Activated naive CD8-positive, alpha-beta T cell treated with anti-CD3 and anti-CD28 coated beads, Interleukin-2, amount 50 U/mL, for 16 hours (primary cell): ENCODE measurements around the gene CCL20.

ENCODE experiments used
- DNase-seq: peaks from one replicate; pipeline ENCODE4 v3.0.0-alpha.2; 2020; ENCODE audit warnings: low read depth, low spot score

The CCL20 gene

GRCh38 chr2:227802882-227803281, 10.8 kb upstream of the CCL20 start:
- DNase-seq, result no peak

- DNase-seq, result no peak
Measured at GRCh38 chr2:227804975-227805374, 8.7 kb upstream of the CCL20 start.

- no peak for DNase-seq
Measured at GRCh38 chr2:227805578-227805977, 8.1 kb upstream of the CCL20 start.

- DNase-seq, result no peak
Measured at GRCh38 chr2:227808936-227809335, 4.7 kb upstream of the CCL20 start.

GRCh38 chr2:227812001-227812400, 1.6 kb upstream of the CCL20 start:
- no peak for DNase-seq

- no peak for DNase-seq
Measured at GRCh38 chr2:227813229-227813561, 447 bp upstream of the CCL20 start.

GRCh38 chr2:227815066-227815465, 1.4 kb downstream of the CCL20 start:
- DNase-seq, result no peak

GRCh38 chr2:227816507-227817294, 3.1 kb downstream of the CCL20 start:
- no peak for DNase-seq

GRCh38 chr2:227817336-227817735, 3.7 kb downstream of the CCL20 start:
- no peak for DNase-seq

- no peak for DNase-seq
Measured at GRCh38 chr2:227817850-227818674, 4.4 kb downstream of the CCL20 start.

- no peak for DNase-seq
Measured at GRCh38 chr2:227818675-227819397, 5.2 kb downstream of the CCL20 start.

GRCh38 chr2:227819398-227819697, 5.7 kb downstream of the CCL20 start:
- DNase-seq, result no peak

GRCh38 chr2:227821043-227821942, 7.7 kb downstream of the CCL20 start:
- DNase-seq, result no peak

- no peak for DNase-seq
Measured at GRCh38 chr2:227822416-227823003, 8.9 kb downstream of the CCL20 start.

- DNase-seq, result no peak
Measured at GRCh38 chr2:227823922-227824321, 10.3 kb downstream of the CCL20 start.

- no peak for DNase-seq
Measured at GRCh38 chr2:227824711-227825110, 11.1 kb downstream of the CCL20 start.

GRCh38 chr2:227826019-227826521, 12.4 kb downstream of the CCL20 start:
- no peak for DNase-seq

GRCh38 chr2:227826563-227826962, 12.9 kb downstream of the CCL20 start:
- no peak for DNase-seq

GRCh38 chr2:227827143-227827542, 13.5 kb downstream of the CCL20 start:
- DNase-seq, result no peak

- no peak for DNase-seq
Measured at GRCh38 chr2:227828477-227828912, 14.9 kb downstream of the CCL20 start.

- no peak for DNase-seq
Measured at GRCh38 chr2:227829337-227829736, 15.7 kb downstream of the CCL20 start.
